ENCODE measurements around the gene MYL9.

MYL9 gene

GRCh38 chr20:36528875-36529417 is 12.4 kb upstream of the MYL9 start:
- no peak overlapping the region for H3K4me3 ChIP-seq (ENCODE audit: low read depth, low read length)
- no peak for DNase-seq
- H3K27me3 ChIP-seq (replicated peaks), result no peaks in the 10 kb centered on the region
- TF ChIP-seq CTCF (IDR thresholded peaks at IDR 0.05; ENCODE audit: low read depth, low read length, missing control alignments), result no peak
- no peak overlapping the region for H3K27ac ChIP-seq
- peaks cover 61% of the 10 kb centered on the region for H3K36me3 ChIP-seq (replicated peaks)
- in situ Hi-C loops (cut with HindIII; ENCODE audit: low pct_ligation_motif_present, low sequenced_read_pairs), result no loop called here

- in situ Hi-C loops (cut with HindIII; ENCODE audit: low pct_ligation_motif_present, low sequenced_read_pairs), result no loop called here
- H3K4me3 ChIP-seq (ENCODE audit: low read depth, low read length), result no peak overlapping the region
- peaks cover 28% of the 10 kb centered on the region for H3K36me3 ChIP-seq (replicated peaks)
- H3K27me3 ChIP-seq (replicated peaks), result no peaks in the 10 kb centered on the region
- TF ChIP-seq CTCF (IDR thresholded peaks at IDR 0.05; ENCODE audit: low read depth, low read length, missing control alignments), result no peak
- no peak overlapping the region for H3K27ac ChIP-seq
- no peak for DNase-seq
Observed at GRCh38 chr20:36532388-36532787, 8.9 kb upstream of the MYL9 start.

GRCh38 chr20:36532822-36533221 is 8.5 kb upstream of the MYL9 start:
- Histone ChIP-seq H3K27ac (no peak overlapping the region), H3K4me3 (ENCODE audit: low read depth, low read length) (no peak overlapping the region), H3K27me3 (replicated peaks) (no peaks in the 10 kb centered on the region), H3K36me3 (replicated peaks) (peaks cover 24% of the 10 kb centered on the region)
- no peak for DNase-seq
- no peak for TF ChIP-seq CTCF (IDR thresholded peaks at IDR 0.05; ENCODE audit: low read depth, low read length, missing control alignments)
- in situ Hi-C loops (cut with HindIII; ENCODE audit: low pct_ligation_motif_present, low sequenced_read_pairs), result no loop called here

GRCh38 chr20:36538026-36538722 is 3.1 kb upstream of the MYL9 start:
- Histone ChIP-seq H3K27ac (no peak overlapping the region), H3K4me3 (ENCODE audit: low read depth, low read length) (no peak overlapping the region), H3K27me3 (replicated peaks) (no peaks in the 10 kb centered on the region), H3K36me3 (replicated peaks) (no peaks in the 10 kb centered on the region)
- in situ Hi-C loops (cut with HindIII; ENCODE audit: low pct_ligation_motif_present, low sequenced_read_pairs), result no loop called here
- peak; percentile 45 for DNase-seq
- no peak for TF ChIP-seq CTCF (IDR thresholded peaks at IDR 0.05; ENCODE audit: low read depth, low read length, missing control alignments)

GRCh38 chr20:36540551-36541211 is 638 bp upstream of the MYL9 start:
- Histone ChIP-seq H3K27me3 (replicated peaks) (no peaks in the 10 kb centered on the region), H3K36me3 (replicated peaks) (peaks cover 18% of the 10 kb centered on the region), H3K4me3 (ENCODE audit: low read depth, low read length) (peak overlapping the region; percentile 92), H3K27ac (peak overlapping the region; percentile 88)
- in situ Hi-C loops (cut with HindIII; ENCODE audit: low pct_ligation_motif_present, low sequenced_read_pairs), result no loop called here
- TF ChIP-seq CTCF (IDR thresholded peaks at IDR 0.05; ENCODE audit: low read depth, low read length, missing control alignments), result no peak
- DNase-seq, result no peak

Measured in brain microvascular endothelial cell (primary cell).